GM18951 (cell line): ENCODE data around the gene SLC25A26.

ENCODE experiments used
- POLR2A ChIP-seq: IDR thresholded peaks from 4 replicates; pipeline ENCODE4 v1.6.1; 2011; ENCODE audit warnings: mild to moderate bottlenecking; ENCODE audit not compliant: insufficient read length, insufficient read depth; ENCODE audit errors: extremely low read depth
- in situ Hi-C: fragments of 300-500 bp; cut with MboI; formaldehyde crosslinking; loops from one replicate; pipeline ENCODE4 v1.12.0; 2022; ENCODE audit warnings: low sequenced_read_pairs, mixed read lengths, inconsistent platforms; ENCODE audit not compliant: unreplicated experiment

SLC25A26 gene

DNA sequence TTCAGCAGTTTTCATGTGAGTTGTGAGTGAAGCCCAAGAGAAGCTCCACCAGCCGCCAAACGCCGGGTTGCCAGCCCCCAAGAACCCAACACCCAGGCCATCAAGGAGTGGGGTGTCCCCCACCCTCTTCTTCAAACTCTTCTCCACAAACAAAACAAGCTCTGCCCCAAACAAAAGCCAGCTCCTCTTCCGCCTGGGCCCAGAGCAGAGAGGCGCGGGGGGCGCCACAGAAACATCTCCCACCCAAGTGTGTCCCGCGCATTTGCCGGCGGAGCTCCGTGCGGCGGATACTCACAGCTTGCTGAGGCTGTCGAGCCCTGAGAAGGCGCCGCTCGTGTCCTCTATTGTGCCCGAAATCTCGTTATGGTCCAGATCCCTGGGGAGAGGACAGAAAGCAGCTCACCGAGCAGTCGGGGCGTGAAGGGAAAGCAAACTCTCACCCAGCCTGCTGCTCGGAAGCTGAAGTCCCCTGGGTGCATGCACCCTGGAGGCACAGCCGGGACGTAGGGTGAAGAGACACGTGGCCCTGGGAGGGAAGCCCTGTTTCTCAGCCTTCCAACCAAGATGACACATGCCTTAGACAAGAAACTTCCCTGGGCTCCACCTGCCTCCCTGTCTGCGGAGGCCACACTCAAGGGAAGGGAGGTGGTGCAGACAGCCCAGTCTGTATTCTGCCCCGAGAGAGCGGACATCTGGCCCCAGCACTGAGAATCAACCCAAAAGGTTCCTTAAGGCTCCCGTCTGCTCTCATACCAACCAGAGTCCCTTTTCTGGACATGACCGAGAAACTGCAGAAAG lies 184.3 kb downstream of the SLC25A26 start:
- in situ Hi-C loops = loop anchor here (25.0 kb wide), 1 partner anchor 407 kb away; no protein-coding TSS in a partner anchor
- TF ChIP-seq POLR2A = no peak

- no peak for TF ChIP-seq POLR2A
- in situ Hi-C loops = loop anchor here (25.0 kb wide), 1 partner anchor 407 kb away; no protein-coding TSS in a partner anchor
These were observed 184.9 kb downstream of the SLC25A26 start for GRCh38 chr3:66405701-66406091.

- in situ Hi-C loops = loop anchor here (25.0 kb wide), 1 partner anchor 406 kb away; no protein-coding TSS in a partner anchor
- no peak for TF ChIP-seq POLR2A
These were observed 185.4 kb downstream of the SLC25A26 start for GRCh38 chr3:66406163-66406562.

DNA sequence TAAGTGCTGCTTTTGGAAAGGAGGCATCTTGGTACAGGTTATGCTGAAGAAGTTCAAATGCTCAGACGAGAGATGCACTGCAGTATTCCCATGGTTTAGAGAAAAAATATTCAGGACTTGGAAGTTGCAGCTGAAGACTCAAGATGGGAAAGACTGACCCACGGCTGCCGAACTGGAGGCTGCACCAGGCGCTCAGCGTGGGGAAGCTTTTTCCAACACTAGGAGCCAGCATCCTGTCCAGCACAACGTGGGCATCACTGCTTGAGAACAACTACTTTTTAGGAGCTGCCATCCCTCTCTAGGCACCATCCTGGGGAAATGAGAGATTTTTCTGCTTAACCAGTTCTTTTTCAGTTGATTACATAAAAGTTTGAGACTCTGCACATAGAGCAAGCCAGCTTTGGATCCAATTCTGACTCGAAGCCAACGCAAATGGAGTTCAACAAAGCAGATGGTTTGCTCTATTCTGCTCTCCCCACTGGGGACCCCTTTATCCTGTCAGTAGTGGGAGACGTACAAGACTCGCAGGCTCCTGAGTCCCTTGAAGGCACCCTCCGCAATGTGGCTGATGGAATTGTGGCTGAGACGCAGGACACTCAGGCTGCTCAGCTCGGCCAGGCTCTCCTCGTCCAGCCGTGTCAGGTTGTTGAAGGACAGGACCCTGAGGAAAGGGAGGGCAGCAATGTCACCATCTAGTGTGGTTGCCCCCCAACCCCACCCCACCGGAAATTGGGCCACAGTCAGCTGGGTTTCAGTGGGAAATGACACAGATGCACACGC lies 186.2 kb downstream of the SLC25A26 start:
- no peak for TF ChIP-seq POLR2A
- in situ Hi-C loops = loop anchor here (25.0 kb wide), 1 partner anchor 405 kb away; no protein-coding TSS in a partner anchor

GRCh38 chr3:66407611-66408218 lies 186.9 kb downstream of the SLC25A26 start:
- no peak for TF ChIP-seq POLR2A
- in situ Hi-C loops = loop anchor here (25.0 kb wide), 1 partner anchor 405 kb away; no protein-coding TSS in a partner anchor

- TF ChIP-seq POLR2A = no peak
- in situ Hi-C loops = loop anchor here (25.0 kb wide), 1 partner anchor 402 kb away; no protein-coding TSS in a partner anchor
These were observed 189.3 kb downstream of the SLC25A26 start for GRCh38 chr3:66409771-66410754.

GRCh38 chr3:66410976-66411375 lies 190.2 kb downstream of the SLC25A26 start:
- in situ Hi-C loops = loop anchor here (25.0 kb wide), 1 partner anchor 401 kb away; no protein-coding TSS in a partner anchor
- TF ChIP-seq POLR2A = no peak

GRCh38 chr3:66411474-66411873 lies 190.7 kb downstream of the SLC25A26 start:
- in situ Hi-C loops = loop anchor here (25.0 kb wide), 1 partner anchor 401 kb away; no protein-coding TSS in a partner anchor
- TF ChIP-seq POLR2A = no peak

- no peak for TF ChIP-seq POLR2A
- in situ Hi-C loops = loop anchor here (25.0 kb wide), 1 partner anchor 400 kb away; no protein-coding TSS in a partner anchor
These were observed 191.4 kb downstream of the SLC25A26 start for GRCh38 chr3:66411961-66412887.

GRCh38 chr3:66413151-66413751 lies 192.4 kb downstream of the SLC25A26 start:
- in situ Hi-C loops = loop anchor here (25.0 kb wide), 1 partner anchor 399 kb away; no protein-coding TSS in a partner anchor
- TF ChIP-seq POLR2A = no peak
